HL-60/S4 (cell line): ENCODE measurements around the gene AP2A2.

Experiments used
- in situ Hi-C: fragments of 300-500 bp; cut with MboI; formaldehyde crosslinking; loops from 2 replicates; pipeline ENCODE4 v1.14.3; 2022; ENCODE audit warnings: low sequenced_read_pairs

The AP2A2 gene

GRCh38 chr11:898540-899190 is 27.0 kb upstream of the AP2A2 start:
- in situ Hi-C loops = no loop called here

- in situ Hi-C loops = no loop called here
Observed at GRCh38 chr11:899724-900123, 25.9 kb upstream of the AP2A2 start.

GRCh38 chr11:900545-900944 is 25.1 kb upstream of the AP2A2 start:
- in situ Hi-C loops = no loop called here

GRCh38 chr11:901452-902061 is 24.1 kb upstream of the AP2A2 start:
- in situ Hi-C loops = no loop called here

GRCh38 chr11:904380-904779 is 21.3 kb upstream of the AP2A2 start:
- in situ Hi-C loops = no loop called here

- in situ Hi-C loops = no loop called here
Observed at GRCh38 chr11:905952-906351, 19.7 kb upstream of the AP2A2 start.

- in situ Hi-C loops = no loop called here
Observed at GRCh38 chr11:907668-908067, 18.0 kb upstream of the AP2A2 start.

GRCh38 chr11:908273-908672 is 17.4 kb upstream of the AP2A2 start:
- in situ Hi-C loops = no loop called here

- in situ Hi-C loops = no loop called here
Observed at GRCh38 chr11:909406-909805, 16.3 kb upstream of the AP2A2 start.

- in situ Hi-C loops = no loop called here
Observed at GRCh38 chr11:910044-910588, 15.6 kb upstream of the AP2A2 start.

GRCh38 chr11:910589-911030 is 15.1 kb upstream of the AP2A2 start, which contains the start of gene CHID1:
Gene CHID1 (minus strand): TSS chr11:910810. CDS start chr11:904816, 5,994 bp downstream.
- in situ Hi-C loops = no loop called here

- in situ Hi-C loops = no loop called here
Observed at GRCh38 chr11:911031-911889, 14.4 kb upstream of the AP2A2 start.

- in situ Hi-C loops = no loop called here
Observed at GRCh38 chr11:911890-912219, 13.8 kb upstream of the AP2A2 start.

GRCh38 chr11:912266-912665 is 13.4 kb upstream of the AP2A2 start:
- in situ Hi-C loops = no loop called here

- in situ Hi-C loops = no loop called here
Observed at GRCh38 chr11:913043-913442, 12.6 kb upstream of the AP2A2 start.

- in situ Hi-C loops = no loop called here
Observed at GRCh38 chr11:914204-914603, 11.5 kb upstream of the AP2A2 start.

GRCh38 chr11:914747-915501 is 10.7 kb upstream of the AP2A2 start:
- in situ Hi-C loops = no loop called here

GRCh38 chr11:917426-917825 is 8.2 kb upstream of the AP2A2 start:
- in situ Hi-C loops = no loop called here

- in situ Hi-C loops = no loop called here
Observed at GRCh38 chr11:921921-922678, 3.6 kb upstream of the AP2A2 start.

- in situ Hi-C loops = no loop called here
Observed at GRCh38 chr11:923691-924405, 1.8 kb upstream of the AP2A2 start.
